ENCODE measurements around the gene MAP2K3. TPM values are rescaled to one million over a fixed set of nuclear protein-coding genes. Genes with fewer than 3 reads are reported as not detected.

The MAP2K3 gene
- total RNA-seq, 1 donor from 2014 or later, result 3.5 TPM

GRCh38 chr17:21271454-21272183 is 12.9 kb upstream of the MAP2K3 start:
- H3K4me1 ChIP-seq, result no peaks in the 10 kb centered on the region
- H2AFZ ChIP-seq (replicated peaks), result no peak overlapping the region
- no peak overlapping the region for H3K27ac Mint-ChIP-seq
- no peak for DNase-seq (ENCODE audit: low spot score)
- H3K9me3 ChIP-seq (ENCODE audit: low read depth), result no peaks in the 10 kb centered on the region
- H3K4me3 ChIP-seq, result no peak overlapping the region
- no peak overlapping the region for H3K27ac ChIP-seq
- H3K4me2 ChIP-seq, result no peak overlapping the region
- no peak for TF ChIP-seq EZH2phosphoT487 (IDR thresholded peaks at IDR 0.05)
- H3K9ac ChIP-seq, result no peak overlapping the region
- H4K20me1 ChIP-seq (ENCODE audit: low read depth), result no peaks in the 10 kb centered on the region
- H3K4me1 Mint-ChIP-seq, result peaks cover 6% of the 10 kb centered on the region
- no peaks in the 10 kb centered on the region for H3K79me2 ChIP-seq (ENCODE audit: low read depth)
- H3F3A ChIP-seq (ENCODE audit: low read depth), result no peaks in the 10 kb centered on the region
- no peaks in the 10 kb centered on the region for H3K36me3 ChIP-seq
- no peaks in the 10 kb centered on the region for H3K36me3 Mint-ChIP-seq
- H3K9me3 Mint-ChIP-seq, result no peaks in the 10 kb centered on the region
- H3K27me3 ChIP-seq, result peaks cover 21% of the 10 kb centered on the region
- no peak overlapping the region for H3K4me3 Mint-ChIP-seq
- peaks cover 10% of the 10 kb centered on the region for H3K27me3 Mint-ChIP-seq (ENCODE audit: insufficient read depth, low read depth)

- no peaks in the 10 kb centered on the region for H3K9me3 ChIP-seq (ENCODE audit: low read depth)
- H3F3A ChIP-seq (ENCODE audit: low read depth), result no peaks in the 10 kb centered on the region
- H3K79me2 ChIP-seq (ENCODE audit: low read depth), result no peaks in the 10 kb centered on the region
- no peaks in the 10 kb centered on the region for H3K4me1 ChIP-seq
- peaks cover 27% of the 10 kb centered on the region for H3K27me3 ChIP-seq
- no peak for DNase-seq (ENCODE audit: low spot score)
- no peaks in the 10 kb centered on the region for H4K20me1 ChIP-seq (ENCODE audit: low read depth)
- H3K9ac ChIP-seq, result no peak overlapping the region
- peaks cover 6% of the 10 kb centered on the region for H3K4me1 Mint-ChIP-seq
- no peak overlapping the region for H3K27ac Mint-ChIP-seq
- no peak overlapping the region for H3K4me2 ChIP-seq
- H2AFZ ChIP-seq (replicated peaks), result no peak overlapping the region
- H3K4me3 ChIP-seq, result no peak overlapping the region
- H3K27ac ChIP-seq, result no peak overlapping the region
- H3K36me3 ChIP-seq, result no peaks in the 10 kb centered on the region
- peaks cover 11% of the 10 kb centered on the region for H3K27me3 Mint-ChIP-seq (ENCODE audit: insufficient read depth, low read depth)
- peak overlapping the region; percentile 41 for H3K4me3 Mint-ChIP-seq
- H3K9me3 Mint-ChIP-seq, result peaks cover under 1% of the 10 kb centered on the region
- no peaks in the 10 kb centered on the region for H3K36me3 Mint-ChIP-seq
- TF ChIP-seq EZH2 (IDR thresholded peaks at IDR 0.05) (no peak), EZH2phosphoT487 (IDR thresholded peaks at IDR 0.05) (no peak), CTCF (IDR thresholded peaks at IDR 0.05) (no peak)
Measured at GRCh38 chr17:21272250-21272649, 12.3 kb upstream of the MAP2K3 start.

- H3K9me3 Mint-ChIP-seq, result peaks cover 3% of the 10 kb centered on the region
- H3K4me3 Mint-ChIP-seq, result no peak overlapping the region
- H3K27ac Mint-ChIP-seq, result no peak overlapping the region
- Histone ChIP-seq H3K79me2 (ENCODE audit: low read depth) (no peaks in the 10 kb centered on the region), H3K4me2 (no peak overlapping the region), H3K36me3 (no peaks in the 10 kb centered on the region), H3K4me3 (no peak overlapping the region), H3F3A (ENCODE audit: low read depth) (no peaks in the 10 kb centered on the region), H3K27ac (no peak overlapping the region), H3K4me1 (no peaks in the 10 kb centered on the region), H3K27me3 (peaks cover 34% of the 10 kb centered on the region), H3K9me3 (ENCODE audit: low read depth) (no peaks in the 10 kb centered on the region), H3K9ac (no peak overlapping the region), H2AFZ (replicated peaks) (no peak overlapping the region), H4K20me1 (ENCODE audit: low read depth) (no peaks in the 10 kb centered on the region)
- TF ChIP-seq CTCF (IDR thresholded peaks at IDR 0.05), result no peak
- TF ChIP-seq EZH2 (IDR thresholded peaks at IDR 0.05), result no peak
- no peak for TF ChIP-seq EZH2phosphoT487 (IDR thresholded peaks at IDR 0.05)
- no peak for DNase-seq (ENCODE audit: low spot score)
- H3K4me1 Mint-ChIP-seq, result peaks cover 6% of the 10 kb centered on the region
- H3K36me3 Mint-ChIP-seq, result no peaks in the 10 kb centered on the region
- H3K27me3 Mint-ChIP-seq (ENCODE audit: insufficient read depth, low read depth), result peaks cover 14% of the 10 kb centered on the region
Measured at GRCh38 chr17:21272881-21273792, 11.4 kb upstream of the MAP2K3 start.
